ENCODE measurements around the gene DISC1.

The DISC1 gene

GRCh38 chr1:231949277-231950091, 322.9 kb downstream of the DISC1 start:
- no peak for DNase-seq (ENCODE audit: low read depth)
- TF ChIP-seq MYC (IDR thresholded peaks at IDR 0.05; ENCODE audit: low read depth, low read length) (no peak), POLR2A (IDR thresholded peaks at IDR 0.05; ENCODE audit: extremely low read depth, insufficient read length) (no peak)
- TF ChIP-seq, protein P1, sequence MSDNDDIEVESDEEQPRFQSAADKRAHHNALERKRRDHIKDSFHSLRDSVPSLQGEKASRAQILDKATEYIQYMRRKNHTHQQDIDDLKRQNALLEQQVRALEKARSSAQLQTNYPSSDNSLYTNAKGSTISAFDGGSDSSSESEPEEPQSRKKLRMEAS (IDR thresholded peaks at IDR 0.05; ENCODE audit: low read depth, low read length): no peak
- TF ChIP-seq, protein P2, sequence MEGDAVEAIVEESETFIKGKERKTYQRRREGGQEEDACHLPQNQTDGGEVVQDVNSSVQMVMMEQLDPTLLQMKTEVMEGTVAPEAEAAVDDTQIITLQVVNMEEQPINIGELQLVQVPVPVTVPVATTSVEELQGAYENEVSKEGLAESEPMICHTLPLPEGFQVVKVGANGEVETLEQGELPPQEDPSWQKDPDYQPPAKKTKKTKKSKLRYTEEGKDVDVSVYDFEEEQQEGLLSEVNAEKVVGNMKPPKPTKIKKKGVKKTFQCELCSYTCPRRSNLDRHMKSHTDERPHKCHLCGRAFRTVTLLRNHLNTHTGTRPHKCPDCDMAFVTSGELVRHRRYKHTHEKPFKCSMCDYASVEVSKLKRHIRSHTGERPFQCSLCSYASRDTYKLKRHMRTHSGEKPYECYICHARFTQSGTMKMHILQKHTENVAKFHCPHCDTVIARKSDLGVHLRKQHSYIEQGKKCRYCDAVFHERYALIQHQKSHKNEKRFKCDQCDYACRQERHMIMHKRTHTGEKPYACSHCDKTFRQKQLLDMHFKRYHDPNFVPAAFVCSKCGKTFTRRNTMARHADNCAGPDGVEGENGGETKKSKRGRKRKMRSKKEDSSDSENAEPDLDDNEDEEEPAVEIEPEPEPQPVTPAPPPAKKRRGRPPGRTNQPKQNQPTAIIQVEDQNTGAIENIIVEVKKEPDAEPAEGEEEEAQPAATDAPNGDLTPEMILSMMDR (IDR thresholded peaks at IDR 0.05; ENCODE audit: low read depth, low read length): no peak
- no peak overlapping the region for H3K4me3 ChIP-seq (ENCODE audit: low read depth, low read length)

- TF ChIP-seq, protein P2 (IDR thresholded peaks at IDR 0.05; ENCODE audit: low read depth, low read length): no peak
- TF ChIP-seq MYC (IDR thresholded peaks at IDR 0.05; ENCODE audit: low read depth, low read length) (no peak), POLR2A (IDR thresholded peaks at IDR 0.05; ENCODE audit: extremely low read depth, insufficient read length) (no peak)
- TF ChIP-seq, protein P1 (IDR thresholded peaks at IDR 0.05; ENCODE audit: low read depth, low read length): no peak
- H3K4me3 ChIP-seq (ENCODE audit: low read depth, low read length): no peak overlapping the region
- no peak for DNase-seq (ENCODE audit: low read depth)
Observed at GRCh38 chr1:231950331-231951128, 323.9 kb downstream of the DISC1 start.

GRCh38 chr1:231951374-231951773, 324.8 kb downstream of the DISC1 start:
- DNase-seq (ENCODE audit: low read depth): no peak
- TF ChIP-seq MYC (IDR thresholded peaks at IDR 0.05; ENCODE audit: low read depth, low read length): no peak
- TF ChIP-seq, protein P1 (IDR thresholded peaks at IDR 0.05; ENCODE audit: low read depth, low read length): no peak
- TF ChIP-seq, protein P2 (IDR thresholded peaks at IDR 0.05; ENCODE audit: low read depth, low read length): no peak
- TF ChIP-seq POLR2A (IDR thresholded peaks at IDR 0.05; ENCODE audit: extremely low read depth, insufficient read length): no peak

GRCh38 chr1:231952154-231952553, 325.6 kb downstream of the DISC1 start:
- no peak overlapping the region for H3K4me3 ChIP-seq (ENCODE audit: low read depth, low read length)
- TF ChIP-seq, protein P2 (IDR thresholded peaks at IDR 0.05; ENCODE audit: low read depth, low read length): no peak
- TF ChIP-seq MYC (IDR thresholded peaks at IDR 0.05; ENCODE audit: low read depth, low read length): no peak
- TF ChIP-seq, protein P1 (IDR thresholded peaks at IDR 0.05; ENCODE audit: low read depth, low read length): no peak
- TF ChIP-seq POLR2A (IDR thresholded peaks at IDR 0.05; ENCODE audit: extremely low read depth, insufficient read length): no peak

More at GRCh38 chr1:231951374-231951773, 324.8 kb downstream of the DISC1 start:
- no peak overlapping the region for H3K4me3 ChIP-seq (ENCODE audit: low read depth, low read length)

DNA sequence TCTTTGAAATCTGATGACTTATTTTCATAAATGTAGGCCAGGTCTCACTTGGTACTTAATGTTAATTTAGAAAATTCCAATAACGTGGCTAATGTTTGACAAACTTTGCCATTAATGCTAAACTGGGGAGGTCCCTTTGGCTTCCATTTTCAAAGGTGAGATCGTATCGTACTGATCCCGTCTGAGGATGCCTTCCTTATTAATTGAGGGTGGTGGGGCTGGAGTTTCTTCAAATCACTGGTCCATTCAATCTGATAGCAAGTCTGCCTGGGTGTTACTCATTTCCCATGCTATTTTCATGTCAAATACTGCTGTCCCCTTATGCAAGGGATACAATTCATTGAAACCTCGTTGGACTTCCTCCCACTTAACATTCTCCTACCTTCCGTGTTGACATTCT, 327.1 kb downstream of the DISC1 start:
- no peak overlapping the region for H3K4me3 ChIP-seq (ENCODE audit: low read depth, low read length)
- no peak for DNase-seq (ENCODE audit: low read depth)
- TF ChIP-seq POLR2A (IDR thresholded peaks at IDR 0.05; ENCODE audit: extremely low read depth, insufficient read length) (no peak), MYC (IDR thresholded peaks at IDR 0.05; ENCODE audit: low read depth, low read length) (no peak)
- TF ChIP-seq, protein P2 (IDR thresholded peaks at IDR 0.05; ENCODE audit: low read depth, low read length): no peak
- TF ChIP-seq, protein P1 (IDR thresholded peaks at IDR 0.05; ENCODE audit: low read depth, low read length): no peak

More at GRCh38 chr1:231952154-231952553, 325.6 kb downstream of the DISC1 start:
- no peak for DNase-seq (ENCODE audit: low read depth)

Data from NB4 (cell line).